Prostate gland (tissue), 2 donors: ENCODE results near the gene TUNAR.

Experiments
- POLR2A ChIP-seq: fragments of 450-650 bp; IDR thresholded peaks from one replicate; pipeline ENCODE4 v1.6.1; 2016; ENCODE audit warnings: antibody characterized with exemption, mild to moderate bottlenecking
- POLR2AphosphoS5 ChIP-seq: sonication (generic); formaldehyde crosslinking; IDR thresholded peaks from one replicate; pipeline ENCODE4 v1.6.1; 2017; ENCODE audit warnings: antibody characterized with exemption
- TF ChIP-seq, protein P1 (sequence below), 4 experiments: fragments of 200-600 bp in 2 of 4; fragments of 450-650 bp in 2 of 4; sonication (generic) in 2 of 4; IDR thresholded peaks; 1 replicate in 3 of 4; 2 replicates in 1 of 4; pipeline ENCODE4 v1.5.1; 2016 to 2019; ENCODE audit warnings: antibody characterized with exemption in 4 of 4, mild to moderate bottlenecking in 2 of 4, moderate library complexity in 2 of 4

DNA sequence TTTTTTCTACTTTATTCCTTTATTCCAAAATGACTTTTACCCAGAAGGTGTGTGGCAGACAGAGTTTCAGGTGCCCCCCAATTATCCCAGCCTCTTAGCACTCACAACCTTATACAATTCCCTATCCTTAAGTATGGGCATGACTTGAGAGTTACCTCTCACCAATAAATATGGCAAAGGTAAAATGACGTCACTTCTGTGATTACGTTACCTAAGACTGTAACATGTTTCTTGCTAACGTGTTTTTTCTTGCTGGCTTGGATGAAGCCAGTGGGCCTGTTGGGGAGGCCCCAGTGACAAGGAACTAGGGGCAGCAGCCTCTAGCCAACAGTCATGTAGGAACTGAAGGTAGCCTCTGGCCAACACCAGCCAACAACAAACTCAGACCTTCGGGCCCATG lies 13.3 kb upstream of the TUNAR start:
- TF ChIP-seq, protein P1, sequence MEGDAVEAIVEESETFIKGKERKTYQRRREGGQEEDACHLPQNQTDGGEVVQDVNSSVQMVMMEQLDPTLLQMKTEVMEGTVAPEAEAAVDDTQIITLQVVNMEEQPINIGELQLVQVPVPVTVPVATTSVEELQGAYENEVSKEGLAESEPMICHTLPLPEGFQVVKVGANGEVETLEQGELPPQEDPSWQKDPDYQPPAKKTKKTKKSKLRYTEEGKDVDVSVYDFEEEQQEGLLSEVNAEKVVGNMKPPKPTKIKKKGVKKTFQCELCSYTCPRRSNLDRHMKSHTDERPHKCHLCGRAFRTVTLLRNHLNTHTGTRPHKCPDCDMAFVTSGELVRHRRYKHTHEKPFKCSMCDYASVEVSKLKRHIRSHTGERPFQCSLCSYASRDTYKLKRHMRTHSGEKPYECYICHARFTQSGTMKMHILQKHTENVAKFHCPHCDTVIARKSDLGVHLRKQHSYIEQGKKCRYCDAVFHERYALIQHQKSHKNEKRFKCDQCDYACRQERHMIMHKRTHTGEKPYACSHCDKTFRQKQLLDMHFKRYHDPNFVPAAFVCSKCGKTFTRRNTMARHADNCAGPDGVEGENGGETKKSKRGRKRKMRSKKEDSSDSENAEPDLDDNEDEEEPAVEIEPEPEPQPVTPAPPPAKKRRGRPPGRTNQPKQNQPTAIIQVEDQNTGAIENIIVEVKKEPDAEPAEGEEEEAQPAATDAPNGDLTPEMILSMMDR (IDR thresholded peaks at IDR 0.05): no peak
- TF ChIP-seq POLR2AphosphoS5 (no peak), POLR2A (no peak)
